GM12891 (cell line): Measurements from ENCODE around the gene NDUFA13.

Experiments
- PAX5 ChIP-seq: IDR thresholded peaks from 2 replicates; pipeline ENCODE4 v1.6.1; 2011; ENCODE audit warnings: low read length, moderate library complexity, mild to moderate bottlenecking; ENCODE audit not compliant: insufficient read depth, severe bottlenecking
- POLR2A ChIP-seq: IDR thresholded peaks from 2 replicates; pipeline ENCODE4 v1.6.1; 2011; ENCODE audit warnings: low read depth, low read length, control low read depth
- POLR2AphosphoS5 ChIP-seq: IDR thresholded peaks from 2 replicates; pipeline ENCODE4 v1.6.1; 2011; ENCODE audit warnings: low read depth, low read length, control low read depth
- SPI1 ChIP-seq: IDR thresholded peaks from 2 replicates; pipeline ENCODE4 v1.6.1; 2011; ENCODE audit warnings: low read depth, low read length, control low read depth
- TAF1 ChIP-seq: IDR thresholded peaks from 2 replicates; pipeline ENCODE4 v1.6.1; 2011; ENCODE audit warnings: low read depth, low read length, control low read depth

DNA sequence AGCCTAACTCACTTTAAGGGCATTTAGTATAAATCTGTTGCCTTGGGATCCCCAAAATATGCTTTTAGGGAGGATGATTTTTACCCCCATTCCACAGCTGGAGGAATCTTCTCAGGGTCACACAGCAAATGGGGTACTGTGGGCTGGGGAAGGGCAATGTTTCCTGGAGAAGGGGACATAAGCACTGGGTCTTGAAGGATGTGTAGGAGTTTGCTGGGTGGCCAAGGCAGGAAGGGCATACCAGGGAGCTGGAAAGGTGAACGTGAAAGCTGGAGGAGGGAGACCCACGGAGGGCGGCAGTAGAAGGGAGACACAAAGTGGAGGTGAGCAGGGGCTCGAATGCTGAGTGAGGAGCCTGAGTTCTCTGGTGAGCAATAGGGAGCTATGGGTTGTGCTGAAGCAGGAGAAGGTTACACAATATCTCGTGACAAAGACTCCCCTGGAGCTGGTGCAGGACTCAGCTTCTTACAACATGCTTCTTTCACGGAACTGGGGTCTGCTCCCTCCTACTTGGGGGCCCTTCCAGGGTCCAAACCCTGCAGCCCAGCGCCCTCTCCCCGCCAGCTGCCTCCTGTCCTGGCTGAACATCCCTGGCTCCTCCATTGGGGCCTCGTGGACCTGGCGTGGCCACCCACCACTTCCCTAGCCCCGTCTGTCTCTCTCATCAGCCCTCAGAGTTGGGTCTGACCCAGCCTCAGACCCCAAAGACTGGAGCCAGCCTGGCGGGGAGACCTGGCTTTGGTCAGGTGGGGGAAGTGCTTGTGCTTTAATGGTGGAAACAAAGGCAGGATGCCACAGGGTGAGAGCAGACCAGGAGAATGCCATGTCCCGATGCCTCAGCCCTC is 33.1 kb downstream of the NDUFA13 start:
- TF ChIP-seq POLR2A (no peak), POLR2AphosphoS5 (no peak), TAF1 (no peak), SPI1 (no peak), PAX5 (no peak)
